HG03469 (cell line): Measurements from ENCODE around the gene RBM20.
"Not testable (repeated sequence)": the region's sequence is repeated elsewhere in the genome, so short reads cannot be mapped to it uniquely, and the experiment has no call there.

Experiments used
- ATAC-seq: cut with Tn5 transposase; IDR thresholded peaks from one replicate; pipeline ENCODE4 v1.9.1; 2021; ENCODE audit warnings: mild to moderate bottlenecking, moderate library complexity, moderate number of reproducible peaks; ENCODE audit not compliant: unreplicated experiment

RBM20 gene

GRCh38 chr10:110727785-110728184 is 83.6 kb downstream of the RBM20 start:
- not testable (repeated sequence) for ATAC-seq

- no peak for ATAC-seq
Measured at GRCh38 chr10:110730345-110731050, 86.4 kb downstream of the RBM20 start.

GRCh38 chr10:110733218-110733952 is 89.2 kb downstream of the RBM20 start:
- no peak for ATAC-seq

- no peak for ATAC-seq
Measured at GRCh38 chr10:110735620-110736027, 91.5 kb downstream of the RBM20 start.

- no peak for ATAC-seq
Measured at GRCh38 chr10:110737886-110738634, 93.9 kb downstream of the RBM20 start.

GRCh38 chr10:110739811-110740271 is 95.7 kb downstream of the RBM20 start:
- ATAC-seq: no peak

- no peak for ATAC-seq
Measured at GRCh38 chr10:110742801-110743200, 98.7 kb downstream of the RBM20 start.

- ATAC-seq: no peak
Measured at GRCh38 chr10:110744782-110745181, 100.6 kb downstream of the RBM20 start.

- no peak for ATAC-seq
Measured at GRCh38 chr10:110746254-110746826, 102.2 kb downstream of the RBM20 start.

- ATAC-seq: no peak
Measured at GRCh38 chr10:110746969-110747608, 103.0 kb downstream of the RBM20 start.

GRCh38 chr10:110747609-110748464 is 103.7 kb downstream of the RBM20 start:
- no peak for ATAC-seq

GRCh38 chr10:110748970-110749369 is 104.8 kb downstream of the RBM20 start:
- no peak for ATAC-seq

GRCh38 chr10:110750931-110751330 is 106.8 kb downstream of the RBM20 start:
- no peak for ATAC-seq

- no peak for ATAC-seq
Measured at GRCh38 chr10:110751850-110752249, 107.7 kb downstream of the RBM20 start.

- no peak for ATAC-seq
Measured at GRCh38 chr10:110753462-110753861, 109.3 kb downstream of the RBM20 start.

- no peak for ATAC-seq
Measured at GRCh38 chr10:110754375-110755105, 110.4 kb downstream of the RBM20 start.

- no peak for ATAC-seq
Measured at GRCh38 chr10:110755781-110756180, 111.6 kb downstream of the RBM20 start.

GRCh38 chr10:110756876-110757275 is 112.7 kb downstream of the RBM20 start:
- ATAC-seq: no peak

- no peak for ATAC-seq
Measured at GRCh38 chr10:110757586-110757985, 113.5 kb downstream of the RBM20 start.
